Measurements from ENCODE around the gene CLEC12A.

Gene CLEC12A

GRCh38 chr12:9933958-9934357 lies 37.3 kb upstream of the CLEC12A start:
- FAIRE-seq (no peak), DNase-seq (ENCODE audit: insufficient read length, low spot score) (no peak)
- no peak for TF ChIP-seq CTCF (IDR thresholded peaks at IDR 0.05; ENCODE audit: insufficient read depth, missing control alignments)

GRCh38 chr12:9935026-9935425 lies 36.2 kb upstream of the CLEC12A start:
- no peak for TF ChIP-seq CTCF (IDR thresholded peaks at IDR 0.05; ENCODE audit: insufficient read depth, missing control alignments)
- DNase-seq (ENCODE audit: insufficient read length, low spot score) = no peak
- FAIRE-seq = no peak

- DNase-seq (ENCODE audit: insufficient read length, low spot score) (no peak), FAIRE-seq (no peak)
- no peak for TF ChIP-seq CTCF (IDR thresholded peaks at IDR 0.05; ENCODE audit: insufficient read depth, missing control alignments)
These were observed 34.6 kb upstream of the CLEC12A start for GRCh38 chr12:9936591-9936990.

- peak; percentile 36 for TF ChIP-seq CTCF (IDR thresholded peaks at IDR 0.05; ENCODE audit: insufficient read depth, missing control alignments)
- DNase-seq (ENCODE audit: insufficient read length, low spot score) (no peak), FAIRE-seq (no peak)
These were observed 30.8 kb upstream of the CLEC12A start for GRCh38 chr12:9940375-9940774.

GRCh38 chr12:9941838-9942237 lies 29.4 kb upstream of the CLEC12A start:
- no peak for FAIRE-seq
- no peak for TF ChIP-seq CTCF (IDR thresholded peaks at IDR 0.05; ENCODE audit: insufficient read depth, missing control alignments)
- no peak for DNase-seq (ENCODE audit: insufficient read length, low spot score)

GRCh38 chr12:9943240-9943639 lies 28.0 kb upstream of the CLEC12A start:
- DNase-seq (ENCODE audit: insufficient read length, low spot score) (no peak), FAIRE-seq (no peak)
- TF ChIP-seq CTCF (IDR thresholded peaks at IDR 0.05; ENCODE audit: insufficient read depth, missing control alignments) = no peak

GRCh38 chr12:9944391-9944790 lies 26.8 kb upstream of the CLEC12A start:
- DNase-seq (ENCODE audit: insufficient read length, low spot score) (no peak), FAIRE-seq (no peak)
- no peak for TF ChIP-seq CTCF (IDR thresholded peaks at IDR 0.05; ENCODE audit: insufficient read depth, missing control alignments)

Measured in D721Med (cell line).